HG03571 (cell line): ENCODE results near the gene MRPL1.
"Not testable (repeated sequence)": the region's sequence is repeated elsewhere in the genome, so short reads cannot be mapped to it uniquely, and the experiment has no call there.

Experiments used
- ATAC-seq: cut with Tn5 transposase; IDR thresholded peaks from one replicate; pipeline ENCODE4 v1.9.1; 2021; ENCODE audit not compliant: unreplicated experiment

The MRPL1 gene

GRCh38 chr4:77911842-77912450 lies 49.3 kb downstream of the MRPL1 start:
- ATAC-seq: peak; percentile 68

- ATAC-seq: no peak
Measured at GRCh38 chr4:77913348-77913747, 50.7 kb downstream of the MRPL1 start.

- ATAC-seq: no peak
Measured at GRCh38 chr4:77917075-77917474, 54.4 kb downstream of the MRPL1 start.

DNA sequence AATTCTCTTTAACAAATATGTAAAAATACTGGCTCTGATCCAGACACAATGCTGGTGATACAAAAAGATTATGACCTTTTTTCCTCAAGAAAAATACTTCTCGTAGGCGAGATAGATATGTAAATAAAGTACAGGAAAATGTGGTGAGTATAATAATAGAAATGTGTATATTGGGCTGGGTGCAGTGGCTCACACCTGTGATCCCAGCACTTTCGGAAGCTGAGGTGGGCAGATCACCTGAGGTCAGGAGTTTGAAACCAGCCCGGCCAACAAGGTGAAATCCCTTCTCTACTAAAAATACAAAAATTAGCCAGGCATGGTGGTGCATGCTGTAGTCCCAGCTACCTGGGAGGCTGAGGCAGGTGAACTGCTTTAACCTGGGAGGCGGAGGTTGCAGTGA lies 55.0 kb downstream of the MRPL1 start:
- ATAC-seq: no peak

DNA sequence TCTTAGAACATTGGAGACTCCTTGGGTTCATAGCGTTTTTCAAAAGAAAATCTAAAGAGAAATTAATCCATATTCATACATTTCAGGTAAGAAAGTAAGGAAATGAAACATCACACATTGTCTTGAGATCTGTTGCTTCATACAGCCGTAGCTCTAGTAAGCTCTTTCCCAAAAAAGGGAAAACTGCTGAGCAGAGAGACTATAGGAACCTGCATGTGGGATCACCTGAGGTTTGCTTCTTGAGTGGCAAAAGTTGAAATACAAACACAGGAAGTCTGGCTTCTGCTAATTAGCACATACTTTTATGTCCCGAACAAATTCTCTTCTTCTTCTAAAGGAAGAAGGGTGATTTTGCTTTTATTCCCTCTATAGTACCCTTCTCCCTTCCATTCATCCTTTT lies 57.7 kb downstream of the MRPL1 start:
- ATAC-seq: no peak

DNA sequence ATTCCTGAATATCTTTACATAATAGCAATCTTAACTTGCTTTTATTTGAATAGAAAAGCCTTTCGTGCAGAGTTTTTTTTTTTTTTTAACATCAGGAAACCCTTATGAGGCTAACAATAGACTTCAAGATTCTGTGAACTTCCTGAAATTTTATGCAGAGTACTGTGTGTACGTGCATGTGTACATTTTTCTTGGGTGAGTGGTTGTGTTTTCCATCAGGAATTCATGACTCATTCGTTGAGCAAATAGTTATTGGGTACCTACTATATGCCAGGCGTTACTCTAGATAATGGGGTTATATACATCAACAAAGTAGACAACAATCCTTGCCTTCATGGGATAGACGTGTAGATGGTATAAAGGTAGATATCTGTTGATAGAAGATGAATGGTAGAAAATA lies 59.1 kb downstream of the MRPL1 start:
- no peak for ATAC-seq

DNA sequence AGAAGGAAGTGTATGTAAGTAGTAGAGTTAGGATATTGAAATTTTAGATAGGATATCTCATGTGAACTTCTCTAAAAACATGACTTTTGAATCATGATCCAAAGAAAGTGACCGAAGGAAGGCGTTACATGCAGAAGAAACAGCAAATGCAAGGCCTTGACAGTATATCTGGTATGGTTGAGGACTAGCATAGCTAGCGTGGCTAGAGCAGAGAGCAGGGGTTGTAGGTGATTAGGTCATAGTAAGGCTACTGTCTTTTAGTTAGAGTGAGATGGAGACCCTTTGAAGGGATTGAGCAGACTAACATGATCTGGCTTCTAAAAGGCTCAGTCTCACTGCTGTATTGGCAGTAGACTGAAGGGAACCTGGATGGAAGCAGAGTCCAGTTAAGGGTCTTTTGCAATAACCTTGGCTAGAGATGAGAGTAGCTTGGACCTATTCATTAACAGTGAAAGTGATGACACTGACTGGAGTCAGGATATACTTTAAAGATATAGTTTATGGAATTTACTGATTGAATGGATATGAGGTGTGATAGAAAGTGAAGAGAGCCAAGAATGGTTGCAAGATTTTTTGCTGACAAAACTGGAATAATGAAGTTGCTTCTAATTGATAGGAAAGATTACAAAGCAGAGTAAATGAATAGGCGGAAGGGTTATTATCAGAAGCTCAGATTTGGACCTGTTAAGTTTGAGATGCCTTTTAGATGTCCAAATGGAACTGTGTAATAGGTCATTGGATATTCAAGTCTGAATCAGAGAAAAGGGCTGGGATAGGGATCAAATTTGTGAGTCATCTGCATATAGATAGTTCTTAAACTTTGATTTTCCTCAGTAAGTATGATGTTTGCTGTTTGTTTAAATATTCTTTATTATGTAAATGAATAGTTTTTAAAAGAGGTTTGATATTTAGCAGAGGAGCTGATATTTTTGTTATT lies 59.8 kb downstream of the MRPL1 start:
- ATAC-seq: no peak

DNA sequence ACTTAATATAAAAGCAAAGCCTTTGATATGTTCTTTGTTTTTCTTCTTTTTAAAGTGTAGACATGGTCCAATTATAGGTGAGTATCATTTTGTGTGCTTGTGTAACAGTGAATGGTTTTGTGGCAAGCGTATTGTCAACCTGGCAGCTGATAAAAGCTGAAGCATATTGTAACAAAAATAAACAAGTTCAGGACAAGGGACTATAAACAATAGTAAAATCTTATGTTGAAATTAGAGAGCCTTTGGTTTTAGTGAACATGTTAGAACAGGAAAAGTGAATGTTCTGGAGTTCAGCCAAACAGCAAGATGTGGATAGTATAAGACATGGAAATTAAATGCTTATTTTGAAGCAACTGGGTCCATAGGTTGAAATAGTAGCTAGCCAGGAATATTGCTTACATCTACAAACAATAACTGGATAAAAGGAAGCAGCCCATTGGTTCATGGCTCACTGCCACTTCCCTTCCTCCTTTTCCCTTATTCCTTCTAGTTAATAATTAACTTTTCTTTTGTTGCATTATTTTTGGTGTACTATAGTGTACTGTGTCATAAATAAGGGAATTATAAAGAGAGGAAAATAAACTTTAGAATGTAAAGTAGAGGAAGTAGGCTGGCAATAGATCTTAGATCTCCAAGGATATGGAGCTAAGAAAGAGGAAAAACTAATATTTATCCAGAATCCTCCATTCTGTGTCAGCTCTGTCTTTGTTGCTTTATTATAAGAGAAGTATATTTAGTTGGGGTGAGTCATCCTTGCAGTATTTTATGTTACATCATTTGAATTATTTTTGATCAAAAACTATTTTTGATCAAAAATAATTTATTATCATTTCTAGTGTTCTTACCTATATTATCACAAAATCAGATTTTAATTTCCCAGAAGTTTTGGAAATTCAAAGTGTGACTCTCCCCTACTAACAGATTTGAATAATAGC lies 65.6 kb downstream of the MRPL1 start:
- no peak for ATAC-seq

GRCh38 chr4:77930154-77930639 lies 67.6 kb downstream of the MRPL1 start:
- ATAC-seq: no peak

DNA sequence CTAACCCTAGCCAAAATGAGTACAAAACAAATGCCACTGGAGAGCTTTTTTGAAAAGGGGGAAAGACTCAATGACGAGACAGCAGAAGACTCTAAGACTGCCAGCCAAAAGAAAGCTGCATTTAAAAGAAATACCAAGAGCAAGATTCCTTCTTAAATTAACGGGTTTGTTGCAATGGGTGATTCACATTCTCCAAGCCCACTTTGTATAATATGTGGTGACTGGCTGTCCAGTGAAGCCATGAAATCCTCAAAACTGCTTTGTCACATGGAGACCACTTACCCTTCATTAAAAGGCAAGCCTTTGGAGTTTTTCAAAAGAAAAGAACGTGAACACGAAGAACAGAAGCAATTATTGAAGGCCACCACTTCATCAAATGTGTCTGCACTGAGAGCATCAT lies 68.2 kb downstream of the MRPL1 start:
- no peak for ATAC-seq

- no peak for ATAC-seq
Measured at GRCh38 chr4:77931452-77932135, 69.0 kb downstream of the MRPL1 start.

- ATAC-seq: no peak
Measured at GRCh38 chr4:77938560-77938959, 75.9 kb downstream of the MRPL1 start.

DNA sequence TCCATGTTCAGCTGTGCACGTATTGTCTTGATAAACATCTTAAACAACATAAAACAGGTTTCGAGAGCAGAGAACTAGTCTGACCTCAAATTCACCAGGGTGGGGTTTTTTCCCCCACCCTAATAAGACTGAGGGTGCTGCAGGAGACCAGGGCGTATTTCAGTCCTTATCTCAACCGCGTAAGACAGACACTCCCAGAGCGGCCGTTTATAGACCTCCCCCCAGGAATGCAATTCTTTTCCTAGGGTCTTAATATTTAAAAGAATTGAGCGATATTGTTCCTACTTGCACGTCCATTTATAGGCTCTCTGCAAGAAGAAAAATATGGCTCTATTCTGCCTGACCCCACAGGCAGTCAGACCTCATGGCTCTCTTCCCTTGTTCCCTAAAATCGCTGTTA lies 83.3 kb downstream of the MRPL1 start:
- not testable (repeated sequence) for ATAC-seq

- no peak for ATAC-seq
Measured at GRCh38 chr4:77950203-77950602, 87.6 kb downstream of the MRPL1 start.

DNA sequence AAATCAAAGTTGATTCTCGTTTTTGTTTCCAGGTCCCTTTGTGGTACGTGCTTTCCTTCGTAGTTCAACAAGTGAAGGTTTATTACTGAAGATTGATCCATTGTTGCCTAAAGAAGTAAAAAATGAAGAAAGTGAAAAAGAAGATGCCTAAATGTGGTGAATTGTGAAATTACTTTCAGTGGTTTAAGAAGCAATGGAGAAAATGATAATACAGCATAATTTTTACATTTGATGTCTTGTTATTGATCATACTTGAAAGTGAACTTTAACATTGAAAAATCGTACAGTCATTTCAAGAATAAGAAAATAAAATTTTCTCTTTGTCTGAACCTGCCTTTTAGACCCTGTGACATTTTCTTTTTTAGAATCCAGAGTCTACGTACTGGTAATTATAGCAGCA lies 89.8 kb downstream of the MRPL1 start:
- no peak for ATAC-seq

DNA sequence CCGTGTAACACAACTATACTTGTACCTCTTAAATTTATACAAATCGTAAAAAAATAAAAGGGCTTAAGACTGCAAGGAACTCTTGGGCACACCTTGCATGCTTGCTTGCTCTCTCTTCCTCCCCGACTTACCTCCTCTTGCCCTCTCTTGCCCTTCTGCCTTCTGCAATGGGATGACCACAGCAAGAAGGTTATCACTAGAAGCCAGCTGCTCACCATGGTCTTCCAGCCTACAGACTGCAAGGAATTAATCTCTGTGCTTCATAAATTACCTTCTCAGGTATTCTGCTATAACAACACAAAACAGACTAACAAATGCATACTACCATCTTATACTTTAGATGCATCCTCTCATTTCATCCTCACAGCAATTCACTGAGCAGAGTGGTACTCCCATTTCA lies 92.1 kb downstream of the MRPL1 start:
- ATAC-seq: no peak

DNA sequence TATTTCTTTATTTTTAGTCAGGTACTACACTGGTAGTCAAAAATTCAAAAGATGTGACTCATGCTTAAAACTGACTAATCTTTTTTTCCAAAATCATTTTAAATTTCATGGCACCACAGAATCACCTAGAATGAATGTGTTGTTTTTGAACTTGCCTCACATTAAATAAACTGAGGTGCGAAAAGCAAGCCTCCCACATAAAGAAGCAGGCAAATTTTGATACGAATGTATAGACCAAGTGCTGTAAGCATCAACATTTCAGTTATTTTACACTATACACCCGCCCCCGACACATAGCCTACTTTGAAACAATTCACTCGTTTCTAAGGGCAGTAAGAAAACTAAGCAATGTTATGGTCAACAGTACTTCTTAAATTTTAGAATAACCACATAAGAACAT lies 94.3 kb downstream of the MRPL1 start:
- ATAC-seq: no peak

DNA sequence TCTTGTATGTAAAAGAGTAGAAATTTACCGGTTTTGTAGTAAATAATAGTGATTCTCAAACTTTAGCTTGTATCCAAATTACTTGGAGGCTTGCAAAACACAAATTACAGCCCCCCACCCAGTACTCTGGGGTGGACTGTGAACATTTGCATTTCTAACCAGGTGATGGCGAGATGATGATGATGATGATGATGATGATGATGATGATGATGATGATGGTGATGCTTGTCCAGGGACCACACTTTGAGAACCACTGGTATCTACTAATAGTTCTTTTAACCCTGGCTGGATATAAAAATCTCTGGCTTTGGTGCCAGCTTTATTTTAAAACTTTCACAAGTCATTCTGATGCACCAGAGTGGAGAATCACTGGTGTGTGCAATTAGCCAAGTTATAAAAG lies 96.3 kb downstream of the MRPL1 start:
- no peak for ATAC-seq

GRCh38 chr4:77959566-77960338 lies 97.1 kb downstream of the MRPL1 start:
- ATAC-seq: no peak

DNA sequence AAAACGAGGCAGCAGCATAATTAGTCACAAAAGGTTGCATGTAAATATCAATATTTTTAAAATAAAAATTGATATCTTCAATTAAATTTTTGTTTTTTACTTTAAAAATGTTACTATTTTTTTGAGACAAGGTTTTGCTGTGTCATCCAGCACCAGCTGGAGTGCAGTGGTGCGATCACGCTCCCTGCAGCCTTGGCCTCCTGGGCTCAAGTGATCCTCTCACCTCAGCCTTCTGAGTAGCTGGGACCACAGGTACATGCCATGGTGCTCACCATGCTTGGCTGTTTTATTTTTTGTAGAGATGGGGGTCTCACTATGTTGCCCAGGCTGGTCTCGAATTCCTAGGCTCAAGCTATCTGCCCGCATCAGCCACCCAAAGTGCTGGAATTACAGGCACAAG lies 97.7 kb downstream of the MRPL1 start:
- no peak for ATAC-seq
